ENCODE results near the gene TMEM51. TPM values are rescaled to one million over a fixed set of nuclear protein-coding genes. Genes with fewer than 3 reads are reported as not detected.

Gene TMEM51
- total and polyA plus RNA-seq, 4 donors = 1.3 to 8.8 (median 4.6) TPM

- Histone ChIP-seq H3K27ac (ENCODE audit: low read depth in 1 of 2, low read length in 2 of 2) (no peak overlapping the region), H3K9me3 (ENCODE audit: control insufficient read depth, low read length) (no peaks in the 10 kb centered on the region), H3K36me3 (ENCODE audit: control insufficient read depth in 1 of 2, insufficient read depth in 2 of 2, low read length in 1 of 2) (no peaks in the 10 kb centered on the region), H3K4me1 (ENCODE audit: control insufficient read depth in 1 of 2, insufficient read depth in 2 of 2, low read length in 2 of 2) (no peaks in the 10 kb centered on the region), H3K27me3 (ENCODE audit: control insufficient read depth in 1 of 2, insufficient read depth in 2 of 2, low read length in 1 of 2) (no peaks in the 10 kb centered on the region), H3K4me3 (ENCODE audit: low read length in 2 of 2) (no peak overlapping the region)
- WGBS, 2 donors = 92 to 94% methylated on average over 5 of the region's 5 CpGs
- ATAC-seq (ENCODE audit: low FRiP score) = no peak
- intact Hi-C loops (cut with DNase I) = no loop called here
- no peak for DNase-seq
These were observed 40.4 kb upstream of the TMEM51 start for GRCh38 chr1:15113146-15113545.

DNA sequence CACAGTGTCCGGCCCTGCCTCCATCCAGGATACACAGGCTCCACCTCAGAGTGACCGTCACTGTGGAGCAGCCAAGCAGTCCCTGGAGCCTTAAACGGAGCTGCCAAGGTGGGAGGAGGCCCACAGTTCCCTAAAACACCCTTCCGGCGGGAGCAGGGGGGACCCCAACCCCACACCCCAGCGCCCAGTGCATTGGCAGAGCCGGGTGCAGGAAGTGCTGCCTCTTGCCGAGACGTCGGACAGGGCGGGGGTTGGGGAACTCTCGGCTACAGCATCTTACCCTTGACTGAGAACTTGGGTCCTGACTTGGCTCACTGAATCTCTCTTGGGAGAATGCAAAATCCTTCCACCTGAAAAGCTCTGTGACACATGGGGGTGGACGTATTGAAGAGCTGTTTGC is 38.7 kb upstream of the TMEM51 start:
- Histone ChIP-seq H3K27ac (ENCODE audit: low read depth in 1 of 2, low read length in 2 of 2) (no peak overlapping the region), H3K9me3 (ENCODE audit: control insufficient read depth, low read length) (no peaks in the 10 kb centered on the region), H3K27me3 (ENCODE audit: control insufficient read depth in 1 of 2, insufficient read depth in 2 of 2, low read length in 1 of 2) (no peaks in the 10 kb centered on the region), H3K36me3 (ENCODE audit: control insufficient read depth in 1 of 2, insufficient read depth in 2 of 2, low read length in 1 of 2) (no peaks in the 10 kb centered on the region), H3K4me1 (ENCODE audit: control insufficient read depth in 1 of 2, insufficient read depth in 2 of 2, low read length in 2 of 2) (no peaks in the 10 kb centered on the region), H3K4me3 (ENCODE audit: low read length in 2 of 2) (no peak overlapping the region)
- intact Hi-C loops (cut with DNase I) = no loop called here
- 91 to 92% methylated on average over 13 of the region's 13 CpGs for WGBS, 2 donors
- no peak for ATAC-seq (ENCODE audit: low FRiP score)
- DNase-seq = peak in 1 of 2 donors; percentile 37

- H3K27me3 ChIP-seq (ENCODE audit: control insufficient read depth in 1 of 2, insufficient read depth in 2 of 2, low read length in 1 of 2) = no peaks in the 10 kb centered on the region
- H3K9me3 ChIP-seq (ENCODE audit: control insufficient read depth, low read length) = no peaks in the 10 kb centered on the region
- H3K36me3 ChIP-seq (ENCODE audit: control insufficient read depth in 1 of 2, insufficient read depth in 2 of 2, low read length in 1 of 2) = no peaks in the 10 kb centered on the region
- no peaks in the 10 kb centered on the region for H3K4me1 ChIP-seq (ENCODE audit: control insufficient read depth in 1 of 2, insufficient read depth in 2 of 2, low read length in 2 of 2)
- no peak overlapping the region for H3K27ac ChIP-seq (ENCODE audit: low read depth in 1 of 2, low read length in 2 of 2)
- intact Hi-C loops (cut with DNase I) = no loop called here
- ATAC-seq (ENCODE audit: low FRiP score) (no peak), DNase-seq (peak in 1 of 2 donors; percentile 37)
- H3K4me3 ChIP-seq (ENCODE audit: low read length in 2 of 2) = no peak overlapping the region
- 94 to 95% methylated on average over 15 of the region's 15 CpGs for WGBS, 2 donors
These were observed 37.8 kb upstream of the TMEM51 start for GRCh38 chr1:15115542-15116330.

- intact Hi-C loops (cut with DNase I) = no loop called here
These were observed 36.6 kb upstream of the TMEM51 start for GRCh38 chr1:15116966-15117365.

DNA sequence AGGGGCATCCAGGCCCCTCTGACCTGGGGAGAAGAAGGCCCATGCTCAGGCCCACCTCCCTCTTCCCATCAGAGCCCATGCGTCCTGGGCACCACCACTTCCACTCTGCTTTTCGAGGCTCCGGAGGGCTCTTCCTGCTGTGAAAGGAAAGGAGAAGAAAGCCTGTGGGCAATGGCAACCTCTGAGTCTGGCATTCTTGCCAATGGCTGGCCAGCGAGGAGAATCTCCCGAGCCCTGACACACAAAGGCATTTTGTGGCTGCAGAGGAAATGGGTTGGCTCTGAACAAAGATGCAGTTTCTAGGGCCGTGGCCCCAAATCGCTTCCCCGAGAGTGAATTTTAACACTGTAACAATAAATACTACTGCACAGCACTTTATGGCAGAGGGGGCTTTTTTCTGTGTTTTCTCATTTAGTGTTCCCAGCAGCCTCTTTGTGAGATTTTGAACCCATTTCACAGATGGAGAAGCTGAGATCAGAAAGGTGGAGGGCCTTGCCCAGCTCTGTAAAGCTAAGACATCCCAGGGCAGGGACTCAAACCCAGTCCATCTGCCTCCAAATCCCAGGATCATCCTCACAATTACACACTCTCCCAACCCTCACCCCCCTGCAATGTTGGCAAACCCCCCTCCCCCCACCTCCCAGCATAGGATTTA is 35.7 kb upstream of the TMEM51 start:
- DNase-seq = peak in 1 of 2 donors; percentile 41
- Histone ChIP-seq H3K4me1 (ENCODE audit: control insufficient read depth in 1 of 2, insufficient read depth in 2 of 2, low read length in 2 of 2) (no peaks in the 10 kb centered on the region), H3K27ac (ENCODE audit: low read depth in 1 of 2, low read length in 2 of 2) (no peak overlapping the region), H3K4me3 (ENCODE audit: low read length in 2 of 2) (no peak overlapping the region), H3K27me3 (ENCODE audit: control insufficient read depth in 1 of 2, insufficient read depth in 2 of 2, low read length in 1 of 2) (no peaks in the 10 kb centered on the region), H3K9me3 (ENCODE audit: control insufficient read depth, low read length) (no peaks in the 10 kb centered on the region), H3K36me3 (ENCODE audit: control insufficient read depth in 1 of 2, insufficient read depth in 2 of 2, low read length in 1 of 2) (no peaks in the 10 kb centered on the region)
- whole genome bisulfite sequencing, 2 donors = 67 to 71% methylated on average over 8 of the region's 8 CpGs
- ATAC-seq (ENCODE audit: low FRiP score) = no peak
- intact Hi-C loops (cut with DNase I) = no loop called here

More at GRCh38 chr1:15116966-15117365, 36.6 kb upstream of the TMEM51 start:
- Histone ChIP-seq H3K4me1 (ENCODE audit: control insufficient read depth in 1 of 2, insufficient read depth in 2 of 2, low read length in 2 of 2) (no peaks in the 10 kb centered on the region), H3K27me3 (ENCODE audit: control insufficient read depth in 1 of 2, insufficient read depth in 2 of 2, low read length in 1 of 2) (no peaks in the 10 kb centered on the region), H3K4me3 (ENCODE audit: low read length in 2 of 2) (no peak overlapping the region), H3K27ac (ENCODE audit: low read depth in 1 of 2, low read length in 2 of 2) (no peak overlapping the region), H3K9me3 (ENCODE audit: control insufficient read depth, low read length) (no peaks in the 10 kb centered on the region), H3K36me3 (ENCODE audit: control insufficient read depth in 1 of 2, insufficient read depth in 2 of 2, low read length in 1 of 2) (no peaks in the 10 kb centered on the region)
- WGBS, 2 donors = 59% methylated on average over 5 of the region's 5 CpGs
- ATAC-seq (ENCODE audit: low FRiP score) = no peak
- DNase-seq = no peak

DNA sequence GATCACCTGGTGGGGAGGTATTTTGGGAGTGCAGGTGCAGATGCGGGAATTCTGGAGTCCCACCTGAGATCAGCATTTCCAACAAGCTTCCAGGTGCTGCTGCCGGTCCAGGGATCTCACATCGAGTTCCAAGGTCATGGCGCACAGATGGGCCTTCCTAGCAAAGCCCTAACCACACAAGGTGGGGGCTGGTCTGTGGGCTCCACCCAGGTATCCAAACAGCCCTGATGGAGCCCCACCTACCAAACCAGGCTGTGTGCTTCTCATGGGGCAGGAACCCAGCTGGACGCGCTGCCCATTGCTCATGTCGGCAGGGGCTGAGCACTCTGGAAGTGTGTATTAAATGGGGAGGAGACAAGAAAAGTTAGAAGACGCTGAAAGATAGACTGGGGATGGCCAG is 35.0 kb upstream of the TMEM51 start:
- no peak for ATAC-seq (ENCODE audit: low FRiP score)
- intact Hi-C loops (cut with DNase I) = no loop called here
- DNase-seq = peak in 1 of 2 donors; percentile 37
- Histone ChIP-seq H3K36me3 (ENCODE audit: control insufficient read depth in 1 of 2, insufficient read depth in 2 of 2, low read length in 1 of 2) (no peaks in the 10 kb centered on the region), H3K9me3 (ENCODE audit: control insufficient read depth, low read length) (no peaks in the 10 kb centered on the region), H3K4me3 (ENCODE audit: low read length in 2 of 2) (no peak overlapping the region), H3K27me3 (ENCODE audit: control insufficient read depth in 1 of 2, insufficient read depth in 2 of 2, low read length in 1 of 2) (no peaks in the 10 kb centered on the region), H3K4me1 (ENCODE audit: control insufficient read depth in 1 of 2, insufficient read depth in 2 of 2, low read length in 2 of 2) (no peaks in the 10 kb centered on the region), H3K27ac (ENCODE audit: low read depth in 1 of 2, low read length in 2 of 2) (no peak overlapping the region)
- WGBS, 2 donors = 92 to 96% methylated on average over 8 of the region's 8 CpGs

- whole genome bisulfite sequencing, 2 donors = 88 to 91% methylated on average over 13 of the region's 13 CpGs
- H3K4me3 ChIP-seq (ENCODE audit: low read length in 2 of 2) = no peak overlapping the region
- no peaks in the 10 kb centered on the region for H3K4me1 ChIP-seq (ENCODE audit: control insufficient read depth in 1 of 2, insufficient read depth in 2 of 2, low read length in 2 of 2)
- DNase-seq = peak in 1 of 2 donors; percentile 32
- H3K27me3 ChIP-seq (ENCODE audit: control insufficient read depth in 1 of 2, insufficient read depth in 2 of 2, low read length in 1 of 2) = no peaks in the 10 kb centered on the region
- intact Hi-C loops (cut with DNase I) = no loop called here
- H3K36me3 ChIP-seq (ENCODE audit: control insufficient read depth in 1 of 2, insufficient read depth in 2 of 2, low read length in 1 of 2) = no peaks in the 10 kb centered on the region
- no peak overlapping the region for H3K27ac ChIP-seq (ENCODE audit: low read depth in 1 of 2, low read length in 2 of 2)
- H3K9me3 ChIP-seq (ENCODE audit: control insufficient read depth, low read length) = no peaks in the 10 kb centered on the region
- no peak for ATAC-seq (ENCODE audit: low FRiP score)
These were observed 33.1 kb upstream of the TMEM51 start for GRCh38 chr1:15120251-15120945.

- ATAC-seq (ENCODE audit: low FRiP score) (no peak), DNase-seq (peak in 1 of 2 donors; percentile 33)
- intact Hi-C loops (cut with DNase I) = no loop called here
- 92 to 93% methylated on average over 7 of the region's 7 CpGs for WGBS, 2 donors
- Histone ChIP-seq H3K27ac (ENCODE audit: low read depth in 1 of 2, low read length in 2 of 2) (no peak overlapping the region), H3K9me3 (ENCODE audit: control insufficient read depth, low read length) (no peaks in the 10 kb centered on the region), H3K4me3 (ENCODE audit: low read length in 2 of 2) (no peak overlapping the region), H3K36me3 (ENCODE audit: control insufficient read depth in 1 of 2, insufficient read depth in 2 of 2, low read length in 1 of 2) (no peaks in the 10 kb centered on the region), H3K4me1 (ENCODE audit: control insufficient read depth in 1 of 2, insufficient read depth in 2 of 2, low read length in 2 of 2) (no peaks in the 10 kb centered on the region), H3K27me3 (ENCODE audit: control insufficient read depth in 1 of 2, insufficient read depth in 2 of 2, low read length in 1 of 2) (no peaks in the 10 kb centered on the region)
These were observed 31.2 kb upstream of the TMEM51 start for GRCh38 chr1:15122331-15122730.
